Measurements from ENCODE around the gene SETDB2.

GRCh38 chr13:49454388-49455006 is 10.4 kb downstream of the SETDB2 start:
- no peak for TF ChIP-seq E2F4 (CRISPR knock-in tag; IDR thresholded peaks at IDR 0.05; ENCODE audit: borderline replicate concordance, low read depth)
- TF ChIP-seq, protein P1, sequence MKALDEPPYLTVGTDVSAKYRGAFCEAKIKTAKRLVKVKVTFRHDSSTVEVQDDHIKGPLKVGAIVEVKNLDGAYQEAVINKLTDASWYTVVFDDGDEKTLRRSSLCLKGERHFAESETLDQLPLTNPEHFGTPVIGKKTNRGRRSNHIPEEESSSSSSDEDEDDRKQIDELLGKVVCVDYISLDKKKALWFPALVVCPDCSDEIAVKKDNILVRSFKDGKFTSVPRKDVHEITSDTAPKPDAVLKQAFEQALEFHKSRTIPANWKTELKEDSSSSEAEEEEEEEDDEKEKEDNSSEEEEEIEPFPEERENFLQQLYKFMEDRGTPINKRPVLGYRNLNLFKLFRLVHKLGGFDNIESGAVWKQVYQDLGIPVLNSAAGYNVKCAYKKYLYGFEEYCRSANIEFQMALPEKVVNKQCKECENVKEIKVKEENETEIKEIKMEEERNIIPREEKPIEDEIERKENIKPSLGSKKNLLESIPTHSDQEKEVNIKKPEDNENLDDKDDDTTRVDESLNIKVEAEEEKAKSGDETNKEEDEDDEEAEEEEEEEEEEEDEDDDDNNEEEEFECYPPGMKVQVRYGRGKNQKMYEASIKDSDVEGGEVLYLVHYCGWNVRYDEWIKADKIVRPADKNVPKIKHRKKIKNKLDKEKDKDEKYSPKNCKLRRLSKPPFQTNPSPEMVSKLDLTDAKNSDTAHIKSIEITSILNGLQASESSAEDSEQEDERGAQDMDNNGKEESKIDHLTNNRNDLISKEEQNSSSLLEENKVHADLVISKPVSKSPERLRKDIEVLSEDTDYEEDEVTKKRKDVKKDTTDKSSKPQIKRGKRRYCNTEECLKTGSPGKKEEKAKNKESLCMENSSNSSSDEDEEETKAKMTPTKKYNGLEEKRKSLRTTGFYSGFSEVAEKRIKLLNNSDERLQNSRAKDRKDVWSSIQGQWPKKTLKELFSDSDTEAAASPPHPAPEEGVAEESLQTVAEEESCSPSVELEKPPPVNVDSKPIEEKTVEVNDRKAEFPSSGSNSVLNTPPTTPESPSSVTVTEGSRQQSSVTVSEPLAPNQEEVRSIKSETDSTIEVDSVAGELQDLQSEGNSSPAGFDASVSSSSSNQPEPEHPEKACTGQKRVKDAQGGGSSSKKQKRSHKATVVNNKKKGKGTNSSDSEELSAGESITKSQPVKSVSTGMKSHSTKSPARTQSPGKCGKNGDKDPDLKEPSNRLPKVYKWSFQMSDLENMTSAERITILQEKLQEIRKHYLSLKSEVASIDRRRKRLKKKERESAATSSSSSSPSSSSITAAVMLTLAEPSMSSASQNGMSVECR (CRISPR knock-in tag; IDR thresholded peaks at IDR 0.05; ENCODE audit: borderline replicate concordance) = no peak
- TF ChIP-seq, protein P2, sequence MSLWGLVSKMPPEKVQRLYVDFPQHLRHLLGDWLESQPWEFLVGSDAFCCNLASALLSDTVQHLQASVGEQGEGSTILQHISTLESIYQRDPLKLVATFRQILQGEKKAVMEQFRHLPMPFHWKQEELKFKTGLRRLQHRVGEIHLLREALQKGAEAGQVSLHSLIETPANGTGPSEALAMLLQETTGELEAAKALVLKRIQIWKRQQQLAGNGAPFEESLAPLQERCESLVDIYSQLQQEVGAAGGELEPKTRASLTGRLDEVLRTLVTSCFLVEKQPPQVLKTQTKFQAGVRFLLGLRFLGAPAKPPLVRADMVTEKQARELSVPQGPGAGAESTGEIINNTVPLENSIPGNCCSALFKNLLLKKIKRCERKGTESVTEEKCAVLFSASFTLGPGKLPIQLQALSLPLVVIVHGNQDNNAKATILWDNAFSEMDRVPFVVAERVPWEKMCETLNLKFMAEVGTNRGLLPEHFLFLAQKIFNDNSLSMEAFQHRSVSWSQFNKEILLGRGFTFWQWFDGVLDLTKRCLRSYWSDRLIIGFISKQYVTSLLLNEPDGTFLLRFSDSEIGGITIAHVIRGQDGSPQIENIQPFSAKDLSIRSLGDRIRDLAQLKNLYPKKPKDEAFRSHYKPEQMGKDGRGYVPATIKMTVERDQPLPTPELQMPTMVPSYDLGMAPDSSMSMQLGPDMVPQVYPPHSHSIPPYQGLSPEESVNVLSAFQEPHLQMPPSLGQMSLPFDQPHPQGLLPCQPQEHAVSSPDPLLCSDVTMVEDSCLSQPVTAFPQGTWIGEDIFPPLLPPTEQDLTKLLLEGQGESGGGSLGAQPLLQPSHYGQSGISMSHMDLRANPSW (CRISPR knock-in tag; conservative IDR thresholded peaks at IDR 0.05; ENCODE audit: low read depth) = no peak
- no peak for TF ChIP-seq CTCF (IDR thresholded peaks at IDR 0.05)
- TF ChIP-seq RORB (CRISPR knock-in tag; IDR thresholded peaks at IDR 0.05) = no peak
- TF ChIP-seq AFF4 (CRISPR knock-in tag; IDR thresholded peaks at IDR 0.05; ENCODE audit: borderline replicate concordance) = no peak
- TF ChIP-seq, protein P3, sequence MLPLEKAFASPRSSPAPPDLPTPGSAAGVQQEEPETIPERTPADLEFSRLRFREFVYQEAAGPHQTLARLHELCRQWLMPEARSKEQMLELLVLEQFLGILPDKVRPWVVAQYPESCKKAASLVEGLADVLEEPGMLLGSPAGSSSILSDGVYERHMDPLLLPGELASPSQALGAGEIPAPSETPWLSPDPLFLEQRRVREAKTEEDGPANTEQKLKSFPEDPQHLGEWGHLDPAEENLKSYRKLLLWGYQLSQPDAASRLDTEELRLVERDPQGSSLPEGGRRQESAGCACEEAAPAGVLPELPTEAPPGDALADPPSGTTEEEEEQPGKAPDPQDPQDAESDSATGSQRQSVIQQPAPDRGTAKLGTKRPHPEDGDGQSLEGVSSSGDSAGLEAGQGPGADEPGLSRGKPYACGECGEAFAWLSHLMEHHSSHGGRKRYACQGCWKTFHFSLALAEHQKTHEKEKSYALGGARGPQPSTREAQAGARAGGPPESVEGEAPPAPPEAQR (CRISPR knock-in tag; IDR thresholded peaks at IDR 0.05) = no peak
- TF ChIP-seq, protein P4, sequence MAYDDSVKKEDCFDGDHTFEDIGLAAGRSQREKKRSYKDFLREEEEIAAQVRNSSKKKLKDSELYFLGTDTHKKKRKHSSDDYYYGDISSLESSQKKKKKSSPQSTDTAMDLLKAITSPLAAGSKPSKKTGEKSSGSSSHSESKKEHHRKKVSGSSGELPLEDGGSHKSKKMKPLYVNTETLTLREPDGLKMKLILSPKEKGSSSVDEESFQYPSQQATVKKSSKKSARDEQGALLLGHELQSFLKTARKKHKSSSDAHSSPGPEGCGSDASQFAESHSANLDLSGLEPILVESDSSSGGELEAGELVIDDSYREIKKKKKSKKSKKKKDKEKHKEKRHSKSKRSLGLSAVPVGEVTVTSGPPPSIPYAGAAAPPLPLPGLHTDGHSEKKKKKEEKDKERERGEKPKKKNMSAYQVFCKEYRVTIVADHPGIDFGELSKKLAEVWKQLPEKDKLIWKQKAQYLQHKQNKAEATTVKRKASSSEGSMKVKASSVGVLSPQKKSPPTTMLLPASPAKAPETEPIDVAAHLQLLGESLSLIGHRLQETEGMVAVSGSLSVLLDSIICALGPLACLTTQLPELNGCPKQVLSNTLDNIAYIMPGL (CRISPR knock-in tag; IDR thresholded peaks at IDR 0.05) = no peak
- no peak for TF ChIP-seq ZNF232 (CRISPR knock-in tag; IDR thresholded peaks at IDR 0.05)
